ENCODE measurements around the gene NMRK2. TPM values are rescaled to one million over a fixed set of nuclear protein-coding genes. Genes with fewer than 3 reads are reported as not detected.
"Not testable (repeated sequence)": the region's sequence is repeated elsewhere in the genome, so short reads cannot be mapped to it uniquely, and the experiment has no call there.

The NMRK2 gene
- total RNA-seq, 1 donor from 2014 or later, result not detected

GRCh38 chr19:3963458-3964255 is 30.8 kb downstream of the NMRK2 start:
- Histone ChIP-seq H3K36me3 (peaks cover 4 to 88% of the 10 kb centered on the region in 2 donors), H3K4me3 (no peak overlapping the region), H3K4me1 (peaks cover 38% of the 10 kb centered on the region), H3K27me3 (no peaks in the 10 kb centered on the region), H3K27ac (no peak overlapping the region), H3K9me3 (no peaks in the 10 kb centered on the region)
- intact Hi-C loops (cut with DNase I), result no loop called here
- no peak for TF ChIP-seq CTCF (IDR thresholded peaks at IDR 0.05)
- no peak for TF ChIP-seq POLR2AphosphoS5 (IDR thresholded peaks at IDR 0.05; ENCODE audit: insufficient read depth in 1 of 2, low read depth in 1 of 2)
- no peak for TF ChIP-seq POLR2A (IDR thresholded peaks at IDR 0.05)
- DNase-seq (ENCODE audit: extremely low spot score in 2 of 2), result no peak

DNA sequence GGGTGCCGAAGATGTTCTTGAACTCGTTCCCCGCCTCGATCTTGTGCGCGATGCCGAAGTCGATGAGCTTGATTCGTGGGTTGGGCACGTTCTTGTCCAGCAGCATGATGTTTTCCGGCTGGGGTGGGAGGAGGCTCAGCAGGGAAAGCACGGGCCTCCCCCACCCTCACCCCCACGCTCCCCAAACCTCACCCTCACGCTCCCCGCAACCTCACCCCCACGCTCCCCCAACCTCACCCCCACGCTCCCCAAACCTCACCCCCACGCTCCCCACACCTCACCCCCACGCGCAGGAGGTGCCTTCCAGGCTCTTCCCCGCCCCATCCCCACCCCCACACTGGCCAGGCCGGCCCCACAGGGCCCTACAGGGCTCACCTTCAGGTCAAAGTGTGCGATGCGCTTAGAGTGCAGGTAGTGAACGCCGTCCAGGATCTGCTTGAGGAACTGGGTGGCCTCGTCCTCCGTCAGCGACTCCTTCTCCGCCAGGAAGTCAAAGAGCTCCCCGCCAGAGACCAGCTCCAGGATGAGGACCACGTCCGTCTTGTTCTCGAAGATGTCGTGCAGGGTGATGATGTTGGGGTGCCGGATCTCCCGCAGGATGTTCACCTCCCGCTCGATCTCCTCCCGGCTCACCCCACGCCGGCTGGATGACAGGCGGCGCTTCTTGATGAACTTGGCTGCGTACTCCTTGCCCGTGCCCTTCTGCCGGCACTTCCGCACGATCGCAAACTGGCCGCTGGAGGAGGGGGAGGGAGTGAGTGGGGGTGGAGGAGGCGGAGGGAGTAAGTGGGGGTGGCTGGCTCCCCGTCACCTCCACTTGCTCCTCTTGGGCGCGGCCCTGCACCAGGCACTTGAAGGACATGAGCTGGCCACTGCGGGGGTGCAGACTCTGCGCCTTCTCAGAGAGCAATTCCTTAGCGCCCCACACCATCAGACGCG is 31.7 kb downstream of the NMRK2 start:
- intact Hi-C loops (cut with DNase I), result no loop called here

DNA sequence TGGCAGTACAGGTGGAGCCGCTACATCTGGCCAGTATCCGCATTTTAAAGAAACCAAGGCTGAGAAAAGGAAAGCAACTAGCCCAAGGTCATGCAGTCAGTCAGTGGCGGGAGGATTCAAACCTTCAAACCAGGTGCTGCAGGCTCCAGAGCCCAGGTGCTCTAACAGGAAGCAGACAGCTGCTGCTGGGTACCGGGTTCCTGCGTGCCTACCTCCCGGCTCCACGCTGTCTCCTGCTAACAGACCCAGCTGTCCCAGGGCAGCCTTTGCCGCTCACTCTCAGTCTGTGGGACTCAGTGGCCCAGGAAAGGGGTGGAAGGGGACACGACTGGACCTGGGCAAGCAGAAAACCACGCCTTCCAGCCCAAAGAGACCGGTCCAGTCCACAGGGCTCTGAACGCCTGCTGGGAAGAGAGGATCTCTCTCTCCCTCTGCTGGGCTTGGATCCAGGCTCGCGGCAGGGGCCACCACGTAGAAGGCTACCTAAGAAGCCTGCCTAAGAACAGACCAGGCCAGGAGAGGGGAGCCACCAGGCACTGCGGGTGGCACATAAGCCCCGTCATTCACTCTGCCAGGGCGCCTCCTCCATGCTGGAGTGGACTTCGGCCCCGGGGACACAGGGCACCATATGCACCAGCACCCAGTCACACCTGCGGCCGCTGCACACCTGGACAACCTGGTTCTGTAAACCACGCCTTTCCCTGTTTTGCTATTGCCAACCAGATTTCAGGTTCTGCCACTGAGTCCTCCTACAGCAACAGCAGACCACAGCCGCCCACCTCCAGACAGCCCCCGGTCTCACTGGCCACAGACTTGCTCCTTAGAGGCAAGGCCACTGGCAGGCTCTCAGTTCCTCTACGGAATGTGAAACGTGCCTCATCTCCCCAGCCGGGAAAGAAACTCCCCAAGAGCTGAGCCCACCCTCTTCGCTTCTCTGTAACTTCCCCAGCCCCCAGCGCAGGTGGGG is 33.5 kb downstream of the NMRK2 start:
- Histone ChIP-seq H3K36me3 (peaks cover 1 to 61% of the 10 kb centered on the region in 2 donors), H3K9me3 (no peaks in the 10 kb centered on the region), H3K4me1 (peaks cover 56% of the 10 kb centered on the region), H3K27ac (peak overlapping the region; percentile 99), H3K4me3 (no peak overlapping the region), H3K27me3 (no peaks in the 10 kb centered on the region)
- intact Hi-C loops (cut with DNase I), result no loop called here
- TF ChIP-seq CTCF (IDR thresholded peaks at IDR 0.05) (no peak), POLR2AphosphoS5 (IDR thresholded peaks at IDR 0.05; ENCODE audit: insufficient read depth in 1 of 2, low read depth in 1 of 2) (no peak), POLR2A (IDR thresholded peaks at IDR 0.05) (no peak)
- DNase-seq (ENCODE audit: extremely low spot score in 2 of 2), result no peak

More for the DNA sequence above, 31.7 kb downstream of the NMRK2 start:
- Histone ChIP-seq H3K9me3 (no peaks in the 10 kb centered on the region), H3K27ac (no peak overlapping the region), H3K4me1 (peaks cover 46% of the 10 kb centered on the region), H3K4me3 (no peak overlapping the region), H3K27me3 (no peaks in the 10 kb centered on the region), H3K36me3 (peaks cover 4 to 79% of the 10 kb centered on the region in 2 donors)
- no peak for DNase-seq (ENCODE audit: extremely low spot score in 2 of 2)
- no peak for TF ChIP-seq POLR2A (IDR thresholded peaks at IDR 0.05)

DNA sequence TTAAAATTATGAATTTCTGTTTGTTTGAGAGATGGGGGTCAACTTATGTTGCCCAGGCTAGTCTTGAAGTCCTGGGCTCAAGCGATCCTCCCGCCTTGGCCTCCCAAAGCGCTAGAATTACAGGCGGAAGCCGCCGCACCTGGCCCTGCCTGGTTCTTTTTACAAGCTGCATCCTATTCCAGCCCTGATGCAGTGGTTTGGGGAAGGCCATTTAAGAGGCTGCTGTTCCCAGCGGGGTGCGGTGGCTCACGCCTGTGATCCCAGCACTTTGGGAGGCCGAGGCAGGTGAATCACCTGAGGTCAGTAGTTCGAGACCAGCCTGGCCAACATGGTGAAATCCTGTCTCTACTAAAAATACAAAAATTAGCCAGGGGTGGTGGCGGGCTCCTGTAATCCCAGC is 35.1 kb downstream of the NMRK2 start:
- H3K4me1 ChIP-seq, result peaks cover 56% of the 10 kb centered on the region
- H3K9me3 ChIP-seq; DNase-seq (ENCODE audit: extremely low spot score in 2 of 2); intact Hi-C loops (cut with DNase I); H3K27me3 ChIP-seq: not testable (repeated sequence)
- H3K4me3 ChIP-seq, result peak overlapping the region in 1 of 2 donors; percentile 18
- H3K27ac ChIP-seq, result peak overlapping the region; percentile 99
- peaks cover 0 to 44% of the 10 kb centered on the region in 2 donors for H3K36me3 ChIP-seq

- H3K4me1 ChIP-seq, result peaks cover 56% of the 10 kb centered on the region
- peaks cover 0 to 36% of the 10 kb centered on the region in 2 donors for H3K36me3 ChIP-seq
- no peaks in the 10 kb centered on the region for H3K27me3 ChIP-seq
- no peaks in the 10 kb centered on the region for H3K9me3 ChIP-seq
- DNase-seq (ENCODE audit: extremely low spot score in 2 of 2), result peak in 1 of 2 donors; percentile 97
- intact Hi-C loops (cut with DNase I), result no loop called here
- H3K4me3 ChIP-seq, result peak overlapping the region; percentile 98 to 99
- peak overlapping the region; percentile 99 for H3K27ac ChIP-seq
- TF ChIP-seq POLR2AphosphoS5 (IDR thresholded peaks at IDR 0.05; ENCODE audit: insufficient read depth in 1 of 2, low read depth in 1 of 2) (peak; percentile 82 to 90), CTCF (IDR thresholded peaks at IDR 0.05) (no peak), POLR2A (IDR thresholded peaks at IDR 0.05) (no peak)
These were observed 35.9 kb downstream of the NMRK2 start for GRCh38 chr19:3968556-3969434.
